Upper lobe of left lung (tissue), 4 donors: ENCODE data around the gene TMEM217.

Experiments
- POLR2AphosphoS5 ChIP-seq, 2 donors: sonication (generic); formaldehyde crosslinking; IDR thresholded peaks; one replicate each; pipeline ENCODE4 v1.5.1; 2017; ENCODE audit warnings: antibody characterized with exemption in 2 of 2
- TF ChIP-seq, protein P1 (sequence below), 6 experiments: fragments of 450-650 bp in 4 of 6; fragments of 200-600 bp in 2 of 6; sonication (generic) in 2 of 6; IDR thresholded peaks; one replicate each; pipeline ENCODE4 v1.5.1; 2016 to 2019; ENCODE audit warnings: antibody characterized with exemption in 6 of 6

- TF ChIP-seq POLR2AphosphoS5 (IDR thresholded peaks at IDR 0.05) = no peak
- TF ChIP-seq, protein P1, sequence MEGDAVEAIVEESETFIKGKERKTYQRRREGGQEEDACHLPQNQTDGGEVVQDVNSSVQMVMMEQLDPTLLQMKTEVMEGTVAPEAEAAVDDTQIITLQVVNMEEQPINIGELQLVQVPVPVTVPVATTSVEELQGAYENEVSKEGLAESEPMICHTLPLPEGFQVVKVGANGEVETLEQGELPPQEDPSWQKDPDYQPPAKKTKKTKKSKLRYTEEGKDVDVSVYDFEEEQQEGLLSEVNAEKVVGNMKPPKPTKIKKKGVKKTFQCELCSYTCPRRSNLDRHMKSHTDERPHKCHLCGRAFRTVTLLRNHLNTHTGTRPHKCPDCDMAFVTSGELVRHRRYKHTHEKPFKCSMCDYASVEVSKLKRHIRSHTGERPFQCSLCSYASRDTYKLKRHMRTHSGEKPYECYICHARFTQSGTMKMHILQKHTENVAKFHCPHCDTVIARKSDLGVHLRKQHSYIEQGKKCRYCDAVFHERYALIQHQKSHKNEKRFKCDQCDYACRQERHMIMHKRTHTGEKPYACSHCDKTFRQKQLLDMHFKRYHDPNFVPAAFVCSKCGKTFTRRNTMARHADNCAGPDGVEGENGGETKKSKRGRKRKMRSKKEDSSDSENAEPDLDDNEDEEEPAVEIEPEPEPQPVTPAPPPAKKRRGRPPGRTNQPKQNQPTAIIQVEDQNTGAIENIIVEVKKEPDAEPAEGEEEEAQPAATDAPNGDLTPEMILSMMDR (IDR thresholded peaks at IDR 0.05) = no peak
These were observed 1.2 kb upstream of the TMEM217 start for GRCh38 chr6:37259191-37259590.
